HL-60 (cell line): ENCODE measurements around the gene HPN.
"Not testable (repeated sequence)": the region's sequence is repeated elsewhere in the genome, so short reads cannot be mapped to it uniquely, and the experiment has no call there.

Experiments used
- DNase-seq, 2 experiments: peaks; one replicate each; pipeline ENCODE4 v3.0.0-alpha.2; 2010 to 2020; ENCODE audit warnings: low read depth in 1 of 2, low spot score in 1 of 2
- H3K27ac ChIP-seq: fragments of 250-450 bp; sonication (Bioruptor Pico); replicated peaks from 2 replicates; pipeline ENCODE4 v1.5.1; 2020; ENCODE audit warnings: mild to moderate bottlenecking, moderate library complexity
- H3K27me3 ChIP-seq: fragments of 250-450 bp; sonication (Bioruptor Pico); 2 replicates; pipeline ENCODE4 v1.5.1; 2021; ENCODE audit warnings: mild to moderate bottlenecking, moderate library complexity; ENCODE audit not compliant: insufficient read depth, poor library complexity, severe bottlenecking
- H3K4me3 ChIP-seq: replicated peaks from 2 replicates; pipeline ENCODE4 v1.5.1; 2011; ENCODE audit warnings: mild to moderate bottlenecking, control low read depth, low read length; ENCODE audit not compliant: insufficient read depth
- CTCF ChIP-seq: IDR thresholded peaks from one replicate; pipeline ENCODE4 v1.5.1; 2011; ENCODE audit warnings: low read length, control low read depth, inconsistent platforms; ENCODE audit not compliant: insufficient read depth
- GABPA ChIP-seq: IDR thresholded peaks from 2 replicates; pipeline ENCODE4 v1.6.1; 2012; ENCODE audit warnings: low read depth
- POLR2AphosphoS5 ChIP-seq: IDR thresholded peaks from 2 replicates; pipeline ENCODE4 v1.6.1; 2012; ENCODE audit warnings: low read depth
- REST ChIP-seq: IDR thresholded peaks from 2 replicates; pipeline ENCODE4 v1.6.1; 2012; ENCODE audit warnings: low read depth; ENCODE audit not compliant: insufficient replicate concordance
- SPI1 ChIP-seq: IDR thresholded peaks from 2 replicates; pipeline ENCODE4 v1.6.1; 2012; ENCODE audit warnings: low read depth, mild to moderate bottlenecking, borderline replicate concordance
- long read RNA-seq: library from polyadenylated mRNA; unstranded; transcript quantifications from one replicate; pipeline ENCODE4 v2.0.0, GENCODE V29; 2020

Gene HPN
- long read RNA-seq = 0 reads

DNA sequence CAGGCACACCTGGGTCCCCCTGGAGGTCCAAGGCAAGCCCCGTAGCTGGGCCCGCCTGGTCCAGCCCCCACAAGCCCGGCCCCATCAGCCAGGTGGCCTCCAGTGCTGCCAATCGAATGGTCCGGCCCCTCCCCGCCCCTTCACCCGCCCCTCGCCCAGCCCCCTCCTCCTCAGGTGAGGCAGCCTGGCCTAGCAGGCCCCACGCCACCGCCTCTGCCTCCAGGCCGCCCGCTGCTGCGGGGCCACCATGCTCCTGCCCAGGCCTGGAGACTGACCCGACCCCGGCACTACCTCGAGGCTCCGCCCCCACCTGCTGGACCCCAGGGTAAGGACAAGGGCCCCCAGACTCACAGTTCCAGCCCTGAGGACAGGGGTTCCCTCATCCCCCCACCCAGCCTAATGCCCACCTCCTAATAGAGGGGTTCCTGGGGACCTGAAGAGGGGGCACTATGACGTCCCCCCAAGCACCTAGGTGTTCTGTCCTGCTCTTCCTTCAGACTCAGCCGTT lies at the start of gene HPN:
TSS of gene HPN (plus strand) at position 174 of the 508 bp plus-strand sequence. CDS start 786 bp downstream, outside the sequence.
- DNase-seq = no peak
- no peak within 1 kb of the TSS for H3K27ac ChIP-seq
- H3K4me3 ChIP-seq = no peak within 1 kb of the TSS
- peaks cover 22% of the 10 kb centered on the region for H3K27me3 ChIP-seq
- no peak for TF ChIP-seq REST
- TF ChIP-seq GABPA = no peak
- TF ChIP-seq SPI1 = no peak
- no peak for TF ChIP-seq POLR2AphosphoS5
- no peak for TF ChIP-seq CTCF

- H3K27ac ChIP-seq, H3K27me3 ChIP-seq, H3K4me3 ChIP-seq, DNase-seq: not testable (repeated sequence)
Observed at GRCh38 chr19:34992582-34992981, 48.9 kb upstream of the HPN start.

DNA sequence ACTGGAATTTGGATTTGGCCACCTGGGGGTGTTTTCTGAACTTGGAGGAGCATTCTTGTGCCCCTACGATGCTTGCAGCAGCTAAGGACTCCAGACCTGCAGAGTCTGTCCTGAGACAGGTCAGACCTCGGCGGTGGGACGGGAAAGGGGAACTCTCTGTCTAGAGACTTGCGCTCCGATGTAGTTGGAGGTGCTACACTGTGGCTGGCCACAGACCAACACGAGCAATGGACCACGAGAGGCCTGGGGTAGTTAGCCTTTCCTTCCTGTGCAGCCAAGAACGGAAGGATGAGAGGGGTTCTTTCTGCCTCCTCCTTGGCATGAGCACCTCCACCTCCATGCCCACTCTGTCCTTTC lies 47.3 kb upstream of the HPN start:
- H3K27ac ChIP-seq = no peak overlapping the region
- TF ChIP-seq CTCF (no peak), GABPA (no peak)
- DNase-seq = no peak
- H3K4me3 ChIP-seq = no peak overlapping the region
- no peaks in the 10 kb centered on the region for H3K27me3 ChIP-seq

- no peak for DNase-seq
- H3K4me3 ChIP-seq = no peak overlapping the region
- no peak for TF ChIP-seq CTCF
- no peak for TF ChIP-seq POLR2AphosphoS5
- TF ChIP-seq SPI1 = no peak
- TF ChIP-seq GABPA = no peak
- no peak for TF ChIP-seq REST
- no peak overlapping the region for H3K27ac ChIP-seq
- no peaks in the 10 kb centered on the region for H3K27me3 ChIP-seq
Observed at GRCh38 chr19:34994643-34995541, 46.6 kb upstream of the HPN start.
